GM13977 (cell line): ENCODE measurements around the gene ROPN1.

Experiments
- DNase-seq: peaks from one replicate; pipeline ENCODE4 v3.0.0; 2012; ENCODE audit warnings: low spot score
- CTCF ChIP-seq: IDR thresholded peaks from 2 replicates; pipeline ENCODE4 v1.5.1; 2012; ENCODE audit warnings: mild to moderate bottlenecking, control low read depth; ENCODE audit not compliant: insufficient read depth; ENCODE audit errors: extremely low read depth, missing control alignments
- in situ Hi-C: fragments of 300-500 bp; cut with MboI; formaldehyde crosslinking; loops from one replicate; pipeline ENCODE4 v1.12.0; 2022; ENCODE audit warnings: low sequenced_read_pairs, low pct_unique_long_range_greater_than_20kb, mixed read lengths, inconsistent platforms; ENCODE audit not compliant: unreplicated experiment

ROPN1 gene

GRCh38 chr3:123939706-123940105 is 52.2 kb downstream of the ROPN1 start:
- TF ChIP-seq CTCF: no peak
- no peak for DNase-seq
- in situ Hi-C loops: no loop called here

GRCh38 chr3:123936400-123936799 is 55.5 kb downstream of the ROPN1 start:
- TF ChIP-seq CTCF: no peak
- in situ Hi-C loops: no loop called here
- DNase-seq: no peak

- no peak for TF ChIP-seq CTCF
- DNase-seq: no peak
- in situ Hi-C loops: no loop called here
Observed at GRCh38 chr3:123935830-123936229, 56.1 kb downstream of the ROPN1 start.

GRCh38 chr3:123934250-123934649 is 57.7 kb downstream of the ROPN1 start:
- TF ChIP-seq CTCF: no peak
- in situ Hi-C loops: no loop called here
- DNase-seq: no peak

- DNase-seq: no peak
- in situ Hi-C loops: no loop called here
- no peak for TF ChIP-seq CTCF
Observed at GRCh38 chr3:123930445-123930844, 61.5 kb downstream of the ROPN1 start.

GRCh38 chr3:123929325-123929724 is 62.6 kb downstream of the ROPN1 start:
- in situ Hi-C loops: no loop called here
- no peak for TF ChIP-seq CTCF
- no peak for DNase-seq

- TF ChIP-seq CTCF: no peak
- no peak for DNase-seq
- in situ Hi-C loops: no loop called here
Observed at GRCh38 chr3:123926396-123926795, 65.5 kb downstream of the ROPN1 start.
